ENCODE results near the gene LIN28A. TPM values are rescaled to one million over a fixed set of nuclear protein-coding genes. Genes with fewer than 3 reads are reported as not detected.
"Not testable (repeated sequence)": the region's sequence is repeated elsewhere in the genome, so short reads cannot be mapped to it uniquely, and the experiment has no call there.

Gene LIN28A
- total RNA-seq, 3 donors from 2014 or later (not counting 1 experiment from before 2014, with no cell fraction given) = not detected

DNA sequence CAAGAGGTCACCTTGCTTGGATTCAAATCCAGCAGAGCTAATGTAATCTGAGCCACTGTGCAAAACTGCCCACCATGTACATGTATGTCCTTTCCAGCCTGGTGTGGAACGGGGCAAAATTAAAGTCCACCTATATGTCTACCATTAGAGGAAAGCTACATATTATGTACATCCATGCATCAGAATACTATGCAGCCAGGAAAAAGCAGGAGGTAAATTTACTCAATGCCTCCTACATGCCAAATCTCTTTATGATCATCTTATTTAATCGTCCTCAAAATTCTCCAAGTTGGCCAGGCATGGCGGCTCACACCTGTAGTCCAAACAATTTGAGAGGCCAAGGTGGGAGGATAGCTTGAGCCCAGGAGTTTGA is 31.8 kb upstream of the LIN28A start:
- DNase-seq (no peak), ATAC-seq (no peak)
- TF ChIP-seq CTCF (IDR thresholded peaks at IDR 0.05) = no peak
- no peaks in the 10 kb centered on the region for H3K27me3 ChIP-seq (ENCODE audit: control insufficient read depth, insufficient read depth, low read length)
- Mint-ChIP-seq H3K27ac (peak overlapping the region; percentile 82 to 93), H3K4me1 (peaks cover 57 to 63% of the 10 kb centered on the region in 2 donors), H3K27me3 (ENCODE audit: low read depth in 2 of 2) (peaks cover 6% of the 10 kb centered on the region in 2 donors), H3K9me3 (peaks cover 0 to 3% of the 10 kb centered on the region in 2 donors), H3K36me3 (no peaks in the 10 kb centered on the region), H3K4me3 (peak overlapping the region; percentile 92)
- peak overlapping the region; percentile 15 for H3K27ac ChIP-seq (ENCODE audit: low read length)
- H3K9me3 ChIP-seq (ENCODE audit: control insufficient read depth, insufficient read depth, low read length) = peaks cover 4% of the 10 kb centered on the region
- intact Hi-C loops (cut with micrococcal nuclease) = loop anchor here (1.0 to 10.0 kb wide), 6 partner anchors 9 to 406 kb away; partner anchors contain the start of genes CD52 and PIGV
- H3K36me3 ChIP-seq (ENCODE audit: control insufficient read depth, insufficient read depth, low read length) = no peaks in the 10 kb centered on the region
- WGBS (ENCODE audit: insufficient coverage) = 86% methylated on average over 3 of the region's 3 CpGs
- no peak overlapping the region for H3K4me3 ChIP-seq (ENCODE audit: low read length)
- peaks cover 64% of the 10 kb centered on the region for H3K4me1 ChIP-seq (ENCODE audit: control insufficient read depth, insufficient read depth, low read length)

DNA sequence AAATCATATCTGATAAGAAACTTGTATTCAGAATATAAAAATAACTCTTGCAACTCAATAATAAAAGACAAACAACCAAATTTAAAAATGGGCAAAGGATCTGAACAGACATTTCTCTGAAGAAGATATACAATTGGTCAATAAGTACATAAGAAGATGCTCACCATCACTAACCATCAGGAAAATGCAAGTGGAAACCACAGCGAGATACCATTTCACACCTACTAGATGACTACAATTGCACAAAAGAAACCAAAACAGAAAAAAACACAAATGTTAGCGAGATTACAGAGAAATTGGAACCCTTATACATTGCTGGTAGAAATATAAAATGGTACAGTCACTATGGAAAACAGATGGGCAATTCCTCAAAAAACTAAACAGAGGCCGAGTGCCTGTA is 26.5 kb upstream of the LIN28A start:
- no peaks in the 10 kb centered on the region for H3K9me3 Mint-ChIP-seq
- H3K36me3 ChIP-seq (ENCODE audit: control insufficient read depth, insufficient read depth, low read length) = no peaks in the 10 kb centered on the region
- H3K4me3 Mint-ChIP-seq = peak overlapping the region; percentile 56
- intact Hi-C loops (cut with micrococcal nuclease) = no loop called here
- no peak overlapping the region for H3K4me3 ChIP-seq (ENCODE audit: low read length)
- peaks cover 33 to 45% of the 10 kb centered on the region in 2 donors for H3K4me1 Mint-ChIP-seq
- WGBS (ENCODE audit: insufficient coverage) = 36% methylated on average over 3 of the region's 3 CpGs
- ATAC-seq (peak; percentile 61 to 85 (median 71)), DNase-seq (peak in 1 of 2 donors; percentile 52)
- peak overlapping the region in 1 of 2 donors; percentile 33 for H3K27ac Mint-ChIP-seq
- H3K36me3 Mint-ChIP-seq = no peaks in the 10 kb centered on the region
- peaks cover 6% of the 10 kb centered on the region for H3K27me3 ChIP-seq (ENCODE audit: control insufficient read depth, insufficient read depth, low read length)
- H3K9me3 ChIP-seq (ENCODE audit: control insufficient read depth, insufficient read depth, low read length) = peaks cover 4% of the 10 kb centered on the region
- peaks cover 30 to 31% of the 10 kb centered on the region in 2 donors for H3K27me3 Mint-ChIP-seq (ENCODE audit: low read depth in 2 of 2)
- peaks cover 46% of the 10 kb centered on the region for H3K4me1 ChIP-seq (ENCODE audit: control insufficient read depth, insufficient read depth, low read length)
- no peak for TF ChIP-seq CTCF (IDR thresholded peaks at IDR 0.05)
- H3K27ac ChIP-seq (ENCODE audit: low read length) = no peak overlapping the region

- H3K9me3 Mint-ChIP-seq; ATAC-seq; H3K36me3 ChIP-seq (ENCODE audit: control insufficient read depth, insufficient read depth, low read length); H3K27ac ChIP-seq (ENCODE audit: low read length); DNase-seq; H3K27ac Mint-ChIP-seq; H3K27me3 ChIP-seq (ENCODE audit: control insufficient read depth, insufficient read depth, low read length); H3K9me3 ChIP-seq (ENCODE audit: control insufficient read depth, insufficient read depth, low read length); H3K36me3 Mint-ChIP-seq; H3K4me3 ChIP-seq (ENCODE audit: low read length); intact Hi-C loops (cut with micrococcal nuclease): not testable (repeated sequence)
- peaks cover 32 to 34% of the 10 kb centered on the region in 2 donors for H3K27me3 Mint-ChIP-seq (ENCODE audit: low read depth in 2 of 2)
- 100% methylated on average over 3 of the region's 3 CpGs for WGBS (ENCODE audit: insufficient coverage)
- H3K4me1 ChIP-seq (ENCODE audit: control insufficient read depth, insufficient read depth, low read length) = peaks cover 46% of the 10 kb centered on the region
- H3K4me1 Mint-ChIP-seq = peaks cover 36 to 53% of the 10 kb centered on the region in 2 donors
- peak overlapping the region; percentile 55 for H3K4me3 Mint-ChIP-seq
Observed at GRCh38 chr1:26385063-26385462, 25.6 kb upstream of the LIN28A start.

- 88% methylated on average over 7 of the region's 7 CpGs for WGBS (ENCODE audit: insufficient coverage)
- intact Hi-C loops (cut with micrococcal nuclease) = no loop called here
Observed at GRCh38 chr1:26387447-26387846, 23.2 kb upstream of the LIN28A start.

More at GRCh38 chr1:26387447-26387846, 23.2 kb upstream of the LIN28A start:
- Mint-ChIP-seq H3K27ac (no peak overlapping the region), H3K4me1 (peaks cover 42 to 53% of the 10 kb centered on the region in 2 donors), H3K4me3 (no peak overlapping the region), H3K9me3 (no peaks in the 10 kb centered on the region), H3K27me3 (ENCODE audit: low read depth in 2 of 2) (peaks cover 33 to 36% of the 10 kb centered on the region in 2 donors), H3K36me3 (no peaks in the 10 kb centered on the region)
- ATAC-seq (no peak), DNase-seq (no peak)
- Histone ChIP-seq H3K27ac (ENCODE audit: low read length) (no peak overlapping the region), H3K4me1 (ENCODE audit: control insufficient read depth, insufficient read depth, low read length) (peaks cover 61% of the 10 kb centered on the region), H3K27me3 (ENCODE audit: control insufficient read depth, insufficient read depth, low read length) (peaks cover 10% of the 10 kb centered on the region), H3K4me3 (ENCODE audit: low read length) (no peak overlapping the region), H3K9me3 (ENCODE audit: control insufficient read depth, insufficient read depth, low read length) (peaks cover 4% of the 10 kb centered on the region), H3K36me3 (ENCODE audit: control insufficient read depth, insufficient read depth, low read length) (no peaks in the 10 kb centered on the region)
- no peak for TF ChIP-seq CTCF (IDR thresholded peaks at IDR 0.05)

All from natural killer cell (primary cell).